ENCODE data around the gene TMC3. TPM values are rescaled to one million over a fixed set of nuclear protein-coding genes. Genes with fewer than 3 reads are reported as not detected.

Gene TMC3
- total RNA-seq, 1 experiment from 2014 or later: not detected

- no peak overlapping the region for H2AFZ ChIP-seq
- H3F3A ChIP-seq (ENCODE audit: insufficient read depth, low read depth): no peaks in the 10 kb centered on the region
- H3K9me2 ChIP-seq (ENCODE audit: insufficient read depth): no peaks in the 10 kb centered on the region
- H3K36me3 ChIP-seq (ENCODE audit: low read depth): no peaks in the 10 kb centered on the region
- no peaks in the 10 kb centered on the region for H3K79me2 ChIP-seq (ENCODE audit: low read depth)
- no peak overlapping the region for H3K4me2 ChIP-seq
- H3K4me1 ChIP-seq (replicated peaks; ENCODE audit: insufficient read depth): no peaks in the 10 kb centered on the region
- ChIA-PET CTCF (no interaction called here), POLR2A (ENCODE audit: unreplicated experiment) (no interaction called here)
- BruUV-seq (replicated peaks): no TSS peak
- H4K20me1 ChIP-seq (ENCODE audit: insufficient read depth): no peaks in the 10 kb centered on the region
- H3K27ac ChIP-seq: no peak overlapping the region
- H3K27me3 ChIP-seq (ENCODE audit: insufficient read depth, low read depth): no peaks in the 10 kb centered on the region
- no peak overlapping the region for H3K4me3 ChIP-seq
- no peaks in the 10 kb centered on the region for H3K9me3 ChIP-seq (ENCODE audit: insufficient read depth, low read depth)
- DNase-seq: no peak
- TF ChIP-seq EZH2 (IDR thresholded peaks at IDR 0.05; ENCODE audit: low read depth): no peak
- no peak for TF ChIP-seq CTCF (conservative IDR thresholded peaks at IDR 0.05)
- intact Hi-C loops (cut with micrococcal nuclease; ENCODE audit: unreplicated experiment): no loop called here
These were observed 63.5 kb downstream of the TMC3 start for GRCh38 chr15:81310480-81310879.

DNA sequence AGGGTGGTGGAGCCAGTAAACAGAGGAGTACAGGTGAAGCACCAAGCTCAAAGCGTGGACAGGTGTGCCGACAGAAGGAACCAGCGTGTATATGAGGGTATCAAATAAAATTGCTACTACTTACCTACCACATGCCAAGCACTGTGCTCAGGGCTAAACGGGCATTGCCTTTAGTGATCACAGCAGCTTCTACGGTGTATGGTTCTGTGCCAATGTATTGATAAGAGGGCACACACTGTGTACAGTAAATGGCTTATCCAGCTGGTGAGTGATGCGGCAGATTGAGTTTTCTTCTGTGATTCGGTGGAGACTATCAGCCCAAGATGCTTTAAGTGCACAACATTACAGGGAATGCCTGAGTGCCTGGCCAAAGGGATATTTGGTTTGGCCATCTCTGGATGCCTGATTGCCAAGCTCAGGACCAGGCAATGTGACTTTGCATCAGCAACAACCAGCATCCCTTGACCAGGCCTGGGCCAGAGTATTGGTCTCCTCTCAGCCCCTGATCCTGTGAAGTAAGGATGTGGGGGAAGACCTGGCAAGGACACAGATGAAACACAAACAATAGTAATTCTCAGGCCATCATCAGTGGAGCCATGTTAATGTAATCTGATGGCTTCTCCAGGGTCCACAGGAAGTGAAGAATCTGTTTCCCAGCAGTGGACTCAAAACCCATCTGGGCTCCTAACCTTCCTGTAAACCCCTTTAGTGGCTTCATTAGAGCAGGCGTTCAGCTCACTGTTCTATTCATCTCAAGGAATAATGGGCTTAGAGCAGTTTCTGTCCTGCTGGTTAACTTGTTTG is 64.2 kb downstream of the TMC3 start:
- no peak overlapping the region for H3K4me3 ChIP-seq
- no peaks in the 10 kb centered on the region for H3K36me3 ChIP-seq (ENCODE audit: low read depth)
- ChIA-PET CTCF (no interaction called here), POLR2A (ENCODE audit: unreplicated experiment) (no interaction called here)
- no peak for DNase-seq
- H2AFZ ChIP-seq: no peak overlapping the region
- intact Hi-C loops (cut with micrococcal nuclease; ENCODE audit: unreplicated experiment): no loop called here
- H3K27me3 ChIP-seq (ENCODE audit: insufficient read depth, low read depth): no peaks in the 10 kb centered on the region
- H3F3A ChIP-seq (ENCODE audit: insufficient read depth, low read depth): no peaks in the 10 kb centered on the region
- no peaks in the 10 kb centered on the region for H3K9me3 ChIP-seq (ENCODE audit: insufficient read depth, low read depth)
- no peaks in the 10 kb centered on the region for H3K79me2 ChIP-seq (ENCODE audit: low read depth)
- H3K4me1 ChIP-seq (replicated peaks; ENCODE audit: insufficient read depth): no peaks in the 10 kb centered on the region
- H3K4me2 ChIP-seq: no peak overlapping the region
- H4K20me1 ChIP-seq (ENCODE audit: insufficient read depth): no peaks in the 10 kb centered on the region
- no peaks in the 10 kb centered on the region for H3K9me2 ChIP-seq (ENCODE audit: insufficient read depth)
- TF ChIP-seq CTCF (conservative IDR thresholded peaks at IDR 0.05) (no peak), EZH2 (IDR thresholded peaks at IDR 0.05; ENCODE audit: low read depth) (no peak)
- H3K27ac ChIP-seq: no peak overlapping the region
- BruUV-seq (replicated peaks): no TSS peak

DNA sequence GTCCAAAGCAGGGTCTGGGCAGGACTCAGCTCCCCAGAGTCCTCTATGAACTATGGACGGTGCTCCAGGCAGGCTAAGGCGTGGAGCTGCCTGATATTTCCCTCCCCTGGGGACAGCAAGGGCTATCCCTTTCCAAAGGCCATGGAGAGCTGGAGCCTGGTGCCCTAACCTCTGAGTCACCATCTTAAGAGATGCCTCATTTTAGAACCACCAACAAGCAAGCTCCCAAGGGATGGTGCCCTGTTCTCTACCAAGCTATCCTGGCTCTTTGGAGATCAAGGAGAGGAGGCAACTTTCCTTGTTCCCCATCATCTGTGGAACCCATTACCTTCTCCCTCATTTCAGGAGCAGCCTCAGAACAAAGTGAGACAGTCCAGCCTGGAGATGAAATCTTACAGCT is 65.8 kb downstream of the TMC3 start:
- Histone ChIP-seq H3K27me3 (ENCODE audit: insufficient read depth, low read depth) (no peaks in the 10 kb centered on the region), H3K4me2 (no peak overlapping the region), H3K4me3 (no peak overlapping the region), H3K79me2 (ENCODE audit: low read depth) (no peaks in the 10 kb centered on the region), H3K9me2 (ENCODE audit: insufficient read depth) (no peaks in the 10 kb centered on the region), H4K20me1 (ENCODE audit: insufficient read depth) (no peaks in the 10 kb centered on the region), H3K4me1 (replicated peaks; ENCODE audit: insufficient read depth) (no peaks in the 10 kb centered on the region), H3K27ac (no peak overlapping the region), H3K9me3 (ENCODE audit: insufficient read depth, low read depth) (no peaks in the 10 kb centered on the region), H3K36me3 (ENCODE audit: low read depth) (no peaks in the 10 kb centered on the region), H2AFZ (no peak overlapping the region), H3F3A (ENCODE audit: insufficient read depth, low read depth) (no peaks in the 10 kb centered on the region)
- DNase-seq: no peak
- ChIA-PET CTCF (no interaction called here), POLR2A (ENCODE audit: unreplicated experiment) (no interaction called here)
- intact Hi-C loops (cut with micrococcal nuclease; ENCODE audit: unreplicated experiment): no loop called here
- BruUV-seq (replicated peaks): no TSS peak
- no peak for TF ChIP-seq CTCF (conservative IDR thresholded peaks at IDR 0.05)
- TF ChIP-seq EZH2 (IDR thresholded peaks at IDR 0.05; ENCODE audit: low read depth): no peak
